ENCODE measurements around the gene ANKS1A.

The ANKS1A gene

DNA sequence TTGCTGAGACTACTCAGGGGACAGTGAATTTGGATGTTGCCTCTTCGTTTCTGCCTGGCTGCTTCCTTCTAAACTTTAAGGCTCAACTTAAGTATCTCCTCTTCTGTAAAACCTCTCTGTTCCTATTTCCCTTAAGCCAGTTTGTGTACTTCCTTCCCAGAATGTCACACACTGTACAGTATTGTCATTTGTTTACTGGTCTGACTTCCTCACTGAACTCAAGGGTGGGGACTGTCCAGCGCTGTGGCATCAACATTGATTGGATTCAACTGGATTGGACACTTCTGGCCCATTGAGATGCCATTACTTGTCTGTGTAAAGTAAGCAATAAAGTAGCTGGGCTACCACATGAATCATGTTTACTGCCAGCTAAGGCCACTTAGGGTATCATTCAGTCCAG lies 69.7 kb downstream of the ANKS1A start:
- DNase-seq (ENCODE audit: low read depth in 2 of 2): no peak

GRCh38 chr6:34959224-34959623 lies 70.2 kb downstream of the ANKS1A start:
- DNase-seq (ENCODE audit: low read depth in 2 of 2): no peak

DNA sequence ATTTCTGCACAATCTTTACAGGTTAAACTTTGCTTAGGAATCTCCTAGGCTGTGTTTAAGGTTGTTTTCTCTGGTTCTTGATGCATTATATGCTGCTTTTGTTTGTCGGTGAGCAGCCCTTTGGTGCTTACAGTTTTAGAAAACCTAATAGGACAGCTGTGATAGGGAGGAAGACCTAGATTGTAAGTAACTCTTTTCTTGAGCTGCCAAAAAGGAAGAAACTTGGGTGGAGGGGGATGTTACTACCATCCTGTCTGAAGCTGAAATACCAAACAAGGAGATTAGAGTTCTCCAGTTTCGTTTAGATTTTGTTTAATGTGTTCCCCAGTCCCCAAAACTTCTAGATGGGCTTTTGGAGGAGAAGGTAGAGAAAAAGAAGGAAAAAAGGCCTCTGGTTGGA lies 72.0 kb downstream of the ANKS1A start:
- no peak for DNase-seq (ENCODE audit: low read depth in 2 of 2)

- no peak for DNase-seq (ENCODE audit: low read depth in 2 of 2)
Observed at GRCh38 chr6:34961574-34961973, 72.5 kb downstream of the ANKS1A start.

GRCh38 chr6:34964564-34964963 lies 75.5 kb downstream of the ANKS1A start:
- DNase-seq (ENCODE audit: low read depth in 2 of 2): peak; percentile 39 to 51

DNA sequence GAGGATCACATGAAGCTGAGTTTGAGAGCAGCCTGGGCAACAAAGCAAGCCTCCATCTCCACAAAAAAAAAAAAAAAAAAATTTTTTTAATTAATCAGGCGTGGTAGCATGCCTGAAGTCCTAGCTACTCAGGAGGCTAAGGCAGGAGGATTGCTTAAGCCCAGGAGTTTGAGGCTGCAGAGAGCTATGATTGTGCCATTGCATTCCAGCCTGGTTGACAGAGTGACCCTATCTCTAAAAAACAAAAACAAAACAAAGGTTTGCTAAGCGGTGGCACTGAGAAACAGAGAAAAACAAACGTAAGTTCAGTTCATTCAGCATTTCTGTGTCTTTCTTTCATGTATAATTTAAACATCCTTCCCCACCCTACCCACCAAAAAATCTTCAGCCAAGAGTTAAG lies 78.4 kb downstream of the ANKS1A start:
- no peak for DNase-seq (ENCODE audit: low read depth in 2 of 2)

DNA sequence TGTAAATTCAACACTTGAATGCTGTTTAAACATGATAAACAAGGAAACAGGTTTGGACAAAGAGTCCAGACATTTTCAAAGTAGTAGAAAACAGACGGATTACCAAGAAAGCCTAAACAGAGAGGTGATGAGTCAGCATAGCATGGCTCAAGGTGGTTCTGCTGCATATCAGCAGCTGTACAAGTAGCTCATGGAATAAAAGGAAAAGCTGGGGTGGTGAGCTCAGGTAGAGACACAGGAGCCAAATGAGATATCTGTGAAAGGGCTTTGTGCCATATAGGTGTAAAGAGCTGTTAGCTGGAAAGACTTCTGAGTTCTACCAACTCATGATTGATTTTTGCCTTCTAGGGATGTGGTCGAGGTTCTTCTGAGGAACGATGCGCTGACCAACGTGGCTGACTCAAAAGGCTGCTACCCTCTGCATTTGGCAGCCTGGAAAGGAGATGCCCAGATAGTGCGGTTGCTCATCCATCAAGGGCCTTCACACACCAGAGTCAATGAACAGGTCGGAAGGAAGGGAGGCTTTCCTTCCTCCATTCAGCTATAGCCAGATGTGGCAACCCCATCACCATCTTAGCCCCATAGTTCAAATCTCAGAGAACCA lies 80.7 kb downstream of the ANKS1A start:
- no peak for DNase-seq (ENCODE audit: low read depth in 2 of 2)

DNA sequence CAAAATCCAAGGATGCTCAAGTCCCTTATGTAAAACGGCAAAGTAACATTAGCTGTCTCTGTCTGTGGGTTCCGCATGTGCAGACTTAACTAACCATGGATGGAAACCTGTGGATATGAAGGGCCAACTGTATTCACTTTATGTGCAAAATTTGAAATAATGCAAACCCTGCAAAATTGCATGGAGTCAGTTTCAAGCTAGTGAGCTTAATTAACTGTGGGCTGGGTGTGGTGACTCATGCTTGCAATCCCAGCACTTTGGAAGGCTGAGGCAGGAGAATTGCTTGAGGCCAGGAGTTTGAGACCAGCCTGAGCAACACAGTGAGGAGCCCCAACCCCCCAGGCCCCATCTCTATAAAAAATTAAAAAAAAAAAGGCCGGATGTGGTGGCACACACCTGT lies 81.4 kb downstream of the ANKS1A start:
- DNase-seq (ENCODE audit: low read depth in 2 of 2): no peak

DNA sequence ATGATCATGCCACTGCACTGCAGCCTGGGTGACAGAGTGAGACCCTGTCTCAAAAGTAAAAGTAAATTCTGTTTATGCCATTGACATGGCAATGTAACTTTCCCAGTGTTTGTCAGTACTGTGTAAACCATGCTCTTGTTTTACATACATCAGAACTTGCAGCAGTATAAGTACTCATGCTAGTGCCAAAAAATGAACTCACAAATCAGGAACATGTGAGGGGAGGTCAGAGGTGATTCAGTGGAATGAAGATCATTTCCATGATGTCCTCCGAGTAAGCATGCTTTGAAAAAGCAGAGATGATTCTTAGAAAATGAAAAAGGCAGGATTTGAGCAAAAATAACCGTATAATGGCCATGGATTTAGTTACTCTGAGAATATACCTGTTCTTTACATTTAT lies 81.9 kb downstream of the ANKS1A start:
- peak; percentile 77 to 83 for DNase-seq (ENCODE audit: low read depth in 2 of 2)

DNA sequence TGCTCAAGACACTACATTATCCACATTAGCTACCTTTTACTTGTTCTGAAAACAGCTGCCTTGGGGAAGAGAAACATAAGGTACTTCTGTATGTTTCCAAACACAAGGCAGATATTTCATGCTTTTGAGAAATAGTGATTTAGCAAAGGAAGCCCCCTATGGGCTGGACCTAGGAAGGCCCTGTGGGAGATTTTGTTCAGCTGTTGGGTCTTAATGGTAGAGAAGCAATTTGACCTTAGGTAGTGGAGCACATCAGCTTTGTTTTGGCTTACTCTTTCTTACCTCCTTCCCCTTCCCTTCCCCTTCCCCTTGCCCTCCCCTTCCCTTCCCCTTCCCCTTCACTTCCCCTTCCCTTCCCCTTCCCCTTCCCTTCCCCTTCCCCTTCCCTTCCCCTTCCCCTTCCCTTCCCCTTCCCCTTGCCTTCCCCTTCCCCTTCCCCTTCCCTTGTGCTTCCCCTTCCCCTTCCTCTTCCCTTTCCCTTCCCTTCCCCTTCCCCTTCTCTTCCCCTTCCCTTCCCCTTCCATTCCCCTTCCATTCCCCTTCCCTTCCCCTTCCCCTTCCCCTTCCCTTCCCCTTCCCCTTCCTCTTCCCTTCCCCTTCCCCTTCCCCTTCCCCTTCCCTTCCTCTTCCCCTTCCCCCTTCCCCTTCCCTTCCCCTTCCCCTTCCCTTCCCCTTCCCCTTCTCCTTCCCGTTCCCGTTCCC lies 84.6 kb downstream of the ANKS1A start:
- no peak for DNase-seq (ENCODE audit: low read depth in 2 of 2)

- DNase-seq (ENCODE audit: low read depth in 2 of 2): no peak
Observed at GRCh38 chr6:34974249-34974642, 85.2 kb downstream of the ANKS1A start.

DNA sequence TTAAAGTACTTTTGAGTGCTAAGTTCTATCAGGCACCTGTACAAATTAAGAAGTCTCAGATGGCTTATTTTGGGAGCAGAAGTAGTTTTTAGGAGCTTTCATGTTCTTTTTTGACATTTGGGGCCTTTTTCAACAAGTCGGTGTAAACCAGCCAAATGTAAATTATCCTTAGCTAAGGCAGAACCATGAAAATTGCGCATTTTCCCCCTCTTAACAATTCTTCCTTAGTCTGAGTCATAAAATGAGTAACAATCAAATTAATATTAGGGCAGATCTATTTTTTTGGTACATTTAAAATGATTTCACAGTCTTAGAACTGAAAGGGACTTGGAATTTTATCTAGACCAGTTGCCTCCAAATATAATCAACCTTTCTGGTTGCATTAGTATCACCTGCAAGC lies 87.2 kb downstream of the ANKS1A start:
- no peak for DNase-seq (ENCODE audit: low read depth in 2 of 2)

GRCh38 chr6:34979218-34979617 lies 90.2 kb downstream of the ANKS1A start:
- DNase-seq (ENCODE audit: low read depth in 2 of 2): no peak

- no peak for DNase-seq (ENCODE audit: low read depth in 2 of 2)
Observed at GRCh38 chr6:34979994-34980393, 90.9 kb downstream of the ANKS1A start.

- DNase-seq (ENCODE audit: low read depth in 2 of 2): no peak
Observed at GRCh38 chr6:34981366-34981765, 92.3 kb downstream of the ANKS1A start.

- no peak for DNase-seq (ENCODE audit: low read depth in 2 of 2)
Observed at GRCh38 chr6:34981951-34982350, 92.9 kb downstream of the ANKS1A start.

- DNase-seq (ENCODE audit: low read depth in 2 of 2): no peak
Observed at GRCh38 chr6:34982424-34982852, 93.4 kb downstream of the ANKS1A start.

DNA sequence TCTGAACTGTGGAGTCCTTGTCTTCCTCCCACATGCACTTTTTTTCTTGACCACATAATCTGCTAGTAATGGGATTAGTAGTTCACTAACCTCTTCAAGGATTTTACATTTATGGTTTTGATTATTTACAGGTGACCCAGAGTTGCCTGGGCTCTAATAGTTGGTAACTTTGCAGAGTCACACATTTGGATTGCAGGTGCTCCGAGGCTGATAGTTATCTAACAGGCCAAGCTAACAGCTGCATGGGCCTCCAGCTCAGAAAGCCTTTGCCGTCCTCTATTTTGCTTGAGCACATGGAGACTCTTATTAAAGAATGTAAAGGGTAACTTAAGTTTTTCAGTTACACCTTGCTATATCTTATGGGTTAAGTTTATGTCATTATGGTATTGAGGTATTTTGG lies 95.4 kb downstream of the ANKS1A start:
- DNase-seq (ENCODE audit: low read depth in 2 of 2): no peak

- no peak for DNase-seq (ENCODE audit: low read depth in 2 of 2)
Observed at GRCh38 chr6:34985236-34985635, 96.2 kb downstream of the ANKS1A start.

DNA sequence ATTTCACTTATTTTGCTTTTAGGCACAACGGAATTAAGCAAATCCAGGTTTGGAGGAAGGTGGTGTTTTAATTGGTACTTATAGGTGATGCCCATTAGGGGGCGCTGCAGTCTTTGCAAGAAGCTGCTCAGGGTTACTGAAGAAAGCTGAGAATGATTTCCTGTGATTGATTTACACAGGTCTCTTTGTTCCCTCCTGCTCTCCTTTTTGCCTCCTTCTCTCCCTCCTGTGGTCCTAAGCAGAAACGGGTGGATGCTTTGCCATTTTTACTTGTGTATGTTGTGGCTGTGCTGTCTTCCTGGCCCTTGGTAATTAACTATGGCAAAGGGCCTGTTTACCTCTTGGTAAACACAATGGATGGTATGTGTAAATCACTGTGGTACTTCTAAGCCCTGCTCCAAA lies 97.8 kb downstream of the ANKS1A start:
- peak; percentile 61 to 66 for DNase-seq (ENCODE audit: low read depth in 2 of 2)

GRCh38 chr6:34987506-34987905 lies 98.5 kb downstream of the ANKS1A start:
- DNase-seq (ENCODE audit: low read depth in 2 of 2): no peak

GRCh38 chr6:34990971-34991560 lies 102.0 kb downstream of the ANKS1A start:
- no peak for DNase-seq (ENCODE audit: low read depth in 2 of 2)

GRCh38 chr6:34992376-34992775 lies 103.3 kb downstream of the ANKS1A start:
- DNase-seq (ENCODE audit: low read depth in 2 of 2): no peak

Measured in fibroblast of skin of left quadriceps (primary cell).